ENCODE results near the gene ATP6V1B1. TPM values are rescaled to one million over a fixed set of nuclear protein-coding genes. Genes with fewer than 3 reads are reported as not detected.

ATP6V1B1 gene
- total RNA-seq, 4 donors from 2014 or later = 0.46 TPM; not detected in 3

DNA sequence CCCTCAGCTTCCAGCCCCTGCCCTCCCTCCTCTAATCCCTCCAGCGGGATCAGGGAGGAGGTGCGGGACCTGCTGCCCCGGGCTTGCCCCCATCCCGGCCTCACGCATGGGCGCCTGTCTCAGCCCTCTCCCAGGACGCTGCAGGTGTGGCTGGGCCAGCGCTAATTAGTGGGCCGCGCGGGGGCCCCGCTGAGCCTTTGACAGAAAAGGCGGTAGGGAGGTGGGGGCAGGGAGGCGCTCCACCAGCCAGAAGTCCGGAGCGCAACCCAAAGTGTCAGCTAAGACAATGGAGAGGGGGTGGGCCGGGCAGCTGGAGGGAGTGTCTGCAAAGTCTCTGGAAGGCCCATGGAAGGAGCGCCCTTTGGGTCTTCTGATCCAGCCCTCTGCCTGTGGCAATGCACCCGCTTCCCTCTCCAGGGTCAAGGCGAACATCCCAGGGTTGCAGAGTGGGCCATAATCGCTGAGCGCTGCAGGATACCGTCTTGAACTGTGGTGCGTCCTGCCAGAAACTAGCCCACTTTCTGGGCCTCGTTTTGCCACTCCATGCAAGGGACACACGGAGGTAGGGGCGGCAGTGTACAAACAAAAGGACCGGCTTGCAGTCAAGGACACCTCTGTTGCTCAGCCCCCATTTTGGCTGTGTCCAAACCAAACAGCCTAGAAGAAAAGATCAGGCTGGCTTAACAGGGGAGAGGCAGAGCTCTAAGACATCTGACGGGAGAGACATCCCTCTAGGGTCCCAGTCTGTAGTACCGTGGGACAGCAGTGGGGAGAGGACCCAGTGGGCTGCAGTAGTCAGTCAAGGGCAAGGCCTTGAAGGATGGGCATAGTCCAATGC is 3.5 kb downstream of the ATP6V1B1 start:
- no peak overlapping the region for H3K4me3 ChIP-seq
- TF ChIP-seq, protein P1, sequence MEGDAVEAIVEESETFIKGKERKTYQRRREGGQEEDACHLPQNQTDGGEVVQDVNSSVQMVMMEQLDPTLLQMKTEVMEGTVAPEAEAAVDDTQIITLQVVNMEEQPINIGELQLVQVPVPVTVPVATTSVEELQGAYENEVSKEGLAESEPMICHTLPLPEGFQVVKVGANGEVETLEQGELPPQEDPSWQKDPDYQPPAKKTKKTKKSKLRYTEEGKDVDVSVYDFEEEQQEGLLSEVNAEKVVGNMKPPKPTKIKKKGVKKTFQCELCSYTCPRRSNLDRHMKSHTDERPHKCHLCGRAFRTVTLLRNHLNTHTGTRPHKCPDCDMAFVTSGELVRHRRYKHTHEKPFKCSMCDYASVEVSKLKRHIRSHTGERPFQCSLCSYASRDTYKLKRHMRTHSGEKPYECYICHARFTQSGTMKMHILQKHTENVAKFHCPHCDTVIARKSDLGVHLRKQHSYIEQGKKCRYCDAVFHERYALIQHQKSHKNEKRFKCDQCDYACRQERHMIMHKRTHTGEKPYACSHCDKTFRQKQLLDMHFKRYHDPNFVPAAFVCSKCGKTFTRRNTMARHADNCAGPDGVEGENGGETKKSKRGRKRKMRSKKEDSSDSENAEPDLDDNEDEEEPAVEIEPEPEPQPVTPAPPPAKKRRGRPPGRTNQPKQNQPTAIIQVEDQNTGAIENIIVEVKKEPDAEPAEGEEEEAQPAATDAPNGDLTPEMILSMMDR (IDR thresholded peaks at IDR 0.05) = no peak
- TF ChIP-seq POLR2AphosphoS5 (IDR thresholded peaks at IDR 0.05) = no peak
- no peak for TF ChIP-seq EP300 (IDR thresholded peaks at IDR 0.05)
- TF ChIP-seq POLR2A (IDR thresholded peaks at IDR 0.05) = no peak
- peaks cover 45% of the 10 kb centered on the region for H3K27me3 ChIP-seq
- no peaks in the 10 kb centered on the region for H3K36me3 ChIP-seq
- H3K4me1 ChIP-seq = no peaks in the 10 kb centered on the region
- no peaks in the 10 kb centered on the region for H3K9me3 ChIP-seq
- H3K27ac ChIP-seq = no peak overlapping the region
- WGBS, 2 donors (ENCODE audit: low coverage in 1 of 2) = 59% methylated on average over 6 of the region's 30 CpGs; no CpG with 5 or more reads in 1 of the 2 donors
- no peak for ATAC-seq

DNA sequence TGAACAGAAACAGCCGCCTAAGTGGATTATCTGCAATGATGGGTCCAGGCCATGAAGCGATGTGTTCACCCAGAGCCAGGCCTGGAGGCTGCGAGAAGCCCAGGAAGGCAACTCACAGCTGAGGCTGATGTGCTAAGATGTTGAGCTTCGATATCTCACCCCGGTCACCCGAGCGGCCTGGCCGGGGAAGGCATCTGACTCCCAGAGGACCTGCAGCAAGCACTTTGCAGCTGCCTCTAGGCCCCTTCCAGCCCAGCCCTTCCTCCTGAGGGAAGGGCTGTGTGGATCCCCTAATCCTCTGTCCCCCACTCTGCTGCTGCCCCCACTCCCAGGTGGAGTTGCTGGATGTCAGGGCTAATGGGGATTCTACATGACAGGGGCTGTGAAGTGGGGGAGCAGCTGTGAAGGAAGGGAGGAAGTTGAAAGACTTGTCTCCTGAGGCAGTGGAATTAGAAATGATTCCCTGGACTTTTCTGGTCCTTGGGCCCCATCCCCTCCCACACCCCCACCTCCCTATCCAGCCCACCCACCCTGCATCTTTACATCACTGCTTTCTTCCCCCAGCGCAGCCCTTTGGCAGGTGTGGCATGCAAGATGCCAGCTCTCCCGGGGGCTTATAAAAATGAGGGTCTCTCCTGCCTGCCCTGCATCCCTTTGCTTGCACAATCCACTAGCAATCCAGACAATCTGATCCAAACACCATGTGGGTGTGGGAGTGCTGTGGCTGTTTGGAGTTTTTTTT is 4.3 kb downstream of the ATP6V1B1 start:
- 78% methylated on average over 7 of the region's 10 CpGs; no CpG with 5 or more reads in 1 of the 2 donors for WGBS, 2 donors (ENCODE audit: low coverage in 1 of 2)
- Histone ChIP-seq H3K9me3 (no peaks in the 10 kb centered on the region), H3K27ac (no peak overlapping the region), H3K36me3 (no peaks in the 10 kb centered on the region), H3K27me3 (peaks cover 47% of the 10 kb centered on the region), H3K4me1 (no peaks in the 10 kb centered on the region), H3K4me3 (no peak overlapping the region)
- no peak for TF ChIP-seq EP300 (IDR thresholded peaks at IDR 0.05)
- TF ChIP-seq POLR2A (IDR thresholded peaks at IDR 0.05) = no peak
- TF ChIP-seq, protein P1 (IDR thresholded peaks at IDR 0.05) = no peak
- TF ChIP-seq POLR2AphosphoS5 (IDR thresholded peaks at IDR 0.05) = no peak
- no peak for ATAC-seq

DNA sequence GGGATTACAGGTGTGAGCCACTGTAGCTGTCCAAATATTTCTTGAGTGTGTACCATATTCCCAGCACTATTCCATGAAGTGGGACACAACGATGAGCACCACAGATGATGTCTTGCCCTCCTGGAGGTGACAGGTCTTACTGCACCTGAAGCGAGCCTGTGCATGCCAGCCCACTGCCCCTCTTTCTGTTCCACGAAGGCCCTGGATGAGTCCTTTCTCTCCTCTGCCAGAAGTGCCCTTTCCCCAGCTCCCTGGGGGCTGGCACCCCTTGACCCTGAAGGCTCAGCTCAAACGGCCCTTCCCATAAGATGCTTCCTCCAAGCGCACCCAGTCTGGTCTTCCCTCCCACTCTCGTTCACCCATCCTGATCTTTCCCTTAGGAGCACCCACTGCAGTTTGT is 5.5 kb downstream of the ATP6V1B1 start:
- ATAC-seq = no peak

DNA sequence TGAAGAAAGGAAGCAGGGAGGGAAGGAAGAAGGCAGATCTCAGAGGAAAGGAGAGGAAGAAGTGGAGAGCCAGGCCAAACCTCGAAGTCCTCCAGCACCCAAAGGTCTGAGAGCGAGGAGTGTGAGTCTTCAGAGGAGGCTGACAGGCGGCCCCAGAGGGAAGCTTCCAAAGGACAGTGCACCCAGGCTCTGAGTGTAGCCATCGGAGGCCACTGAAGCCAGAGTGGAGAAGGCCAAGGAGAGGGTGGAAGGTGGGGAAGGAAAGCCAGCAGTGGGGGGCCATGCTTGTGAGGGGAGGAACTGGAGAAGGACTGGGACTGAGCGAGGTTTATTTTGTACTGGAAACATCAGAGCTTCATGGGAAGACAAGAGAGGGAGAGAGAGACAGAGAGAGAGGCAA is 6.0 kb downstream of the ATP6V1B1 start:
- peaks cover 0 to 1% (median 0%) of the 10 kb centered on the region in 3 donors for H3K4me1 ChIP-seq
- H3K27ac ChIP-seq = no peak overlapping the region
- no peak overlapping the region for H3K4me3 ChIP-seq
- no peaks in the 10 kb centered on the region for H3K9me3 ChIP-seq
- peaks cover 41% of the 10 kb centered on the region for H3K27me3 ChIP-seq
- H3K36me3 ChIP-seq = no peaks in the 10 kb centered on the region
- TF ChIP-seq, protein P1 (IDR thresholded peaks at IDR 0.05) = no peak
- no peak for TF ChIP-seq EP300 (IDR thresholded peaks at IDR 0.05)
- no peak for TF ChIP-seq POLR2AphosphoS5 (IDR thresholded peaks at IDR 0.05)
- TF ChIP-seq POLR2A (IDR thresholded peaks at IDR 0.05) = no peak
- 71 to 84% methylated on average over 1 to 4 of the region's 5 CpGs for WGBS, 2 donors (ENCODE audit: low coverage in 1 of 2)
- no peak for ATAC-seq

More for the DNA sequence above, 5.5 kb downstream of the ATP6V1B1 start:
- H3K27me3 ChIP-seq = peaks cover 38% of the 10 kb centered on the region
- no peaks in the 10 kb centered on the region for H3K36me3 ChIP-seq
- no peak overlapping the region for H3K27ac ChIP-seq
- no peaks in the 10 kb centered on the region for H3K9me3 ChIP-seq
- H3K4me3 ChIP-seq = no peak overlapping the region
- 78 to 100% methylated on average over 2 to 5 of the region's 6 CpGs for WGBS, 2 donors (ENCODE audit: low coverage in 1 of 2)
- no peaks in the 10 kb centered on the region for H3K4me1 ChIP-seq
- TF ChIP-seq POLR2AphosphoS5 (IDR thresholded peaks at IDR 0.05) (no peak), EP300 (IDR thresholded peaks at IDR 0.05) (no peak), POLR2A (IDR thresholded peaks at IDR 0.05) (no peak)
- TF ChIP-seq, protein P1 (IDR thresholded peaks at IDR 0.05) = no peak
